AG08395 (cell line): ENCODE data around the gene GJA9.
"Not testable (repeated sequence)": the region's sequence is repeated elsewhere in the genome, so short reads cannot be mapped to it uniquely, and the experiment has no call there.

Source experiments
- DNase-seq: peaks from one replicate; pipeline ENCODE4 v3.0.0; 2012; ENCODE audit warnings: mixed read lengths, low spot score

Gene GJA9

GRCh38 chr1:38881487-38881886 lies at the start of gene GJA9:
TSS of gene GJA9 (minus strand) at chr1:38881587. CDS start at chr1:38876098, 5,489 bp downstream.
- DNase-seq, result no peak

- no peak for DNase-seq
Measured at GRCh38 chr1:38929476-38929875, 48.1 kb upstream of the GJA9 start.

DNA sequence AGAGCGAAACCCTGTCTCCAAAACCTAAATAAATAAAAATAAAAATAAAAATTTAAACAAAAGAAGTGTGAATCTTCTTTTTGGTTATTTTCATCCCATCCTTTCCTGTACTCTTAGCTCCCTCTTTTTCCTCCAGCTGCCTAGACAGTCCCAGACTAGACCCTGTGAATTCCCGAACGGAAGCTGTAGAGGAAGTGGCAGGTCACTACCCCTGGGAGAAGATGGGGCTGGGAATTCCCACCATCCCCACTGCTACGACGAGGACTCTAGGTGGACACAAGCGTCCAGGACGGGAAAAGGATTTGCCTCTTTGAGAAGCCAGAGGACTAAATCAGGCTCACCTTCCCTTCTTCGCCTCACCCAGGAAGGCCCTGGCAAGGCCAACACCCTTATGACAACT lies 47.7 kb upstream of the GJA9 start:
- DNase-seq, result no peak

GRCh38 chr1:38926091-38926490 lies 44.7 kb upstream of the GJA9 start:
- no peak for DNase-seq

DNA sequence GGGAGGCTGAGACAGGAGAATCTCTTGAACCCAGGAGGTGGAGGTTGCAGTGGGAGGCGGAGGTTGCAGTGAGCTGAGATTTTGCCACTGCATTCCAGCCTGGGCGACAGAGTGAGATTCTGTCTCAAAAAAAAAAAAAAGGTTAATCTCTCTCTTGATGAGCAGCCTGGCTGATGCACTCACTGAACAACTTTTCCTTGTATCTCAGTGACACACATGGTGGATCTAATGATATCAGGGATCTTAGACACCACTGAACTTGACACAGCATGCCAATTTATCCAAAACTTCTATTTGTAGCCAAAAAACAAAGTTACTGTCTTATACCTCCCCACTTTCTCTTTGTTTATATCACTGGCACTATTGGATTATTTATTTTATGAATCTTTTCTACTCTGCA lies 44.0 kb upstream of the GJA9 start:
- no peak for DNase-seq

GRCh38 chr1:38923607-38924006 lies 42.2 kb upstream of the GJA9 start:
- DNase-seq, result no peak

GRCh38 chr1:38919130-38919529 lies 37.7 kb upstream of the GJA9 start:
- peak; percentile 19 for DNase-seq

DNA sequence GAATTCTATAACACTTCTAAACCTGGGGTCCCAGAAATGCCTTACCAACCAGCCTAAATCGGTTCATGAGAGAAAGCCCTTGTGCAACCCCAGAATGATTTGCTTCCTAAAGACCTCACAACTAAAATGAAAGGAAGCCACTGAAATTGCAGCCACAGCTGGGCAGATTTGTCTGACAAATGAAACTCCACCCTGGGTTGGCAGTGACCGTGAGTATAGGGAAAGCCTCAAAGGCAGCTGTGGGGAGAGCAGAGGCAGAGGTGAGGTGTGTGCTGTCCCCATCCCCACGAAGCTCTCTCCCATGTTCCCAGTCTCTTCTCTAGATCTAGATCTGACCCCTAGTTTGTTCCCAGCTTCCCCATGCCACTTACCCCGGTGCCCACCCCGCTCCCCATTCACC lies 37.2 kb upstream of the GJA9 start:
- no peak for DNase-seq

- no peak for DNase-seq
Measured at GRCh38 chr1:38917772-38918171, 36.4 kb upstream of the GJA9 start.

DNA sequence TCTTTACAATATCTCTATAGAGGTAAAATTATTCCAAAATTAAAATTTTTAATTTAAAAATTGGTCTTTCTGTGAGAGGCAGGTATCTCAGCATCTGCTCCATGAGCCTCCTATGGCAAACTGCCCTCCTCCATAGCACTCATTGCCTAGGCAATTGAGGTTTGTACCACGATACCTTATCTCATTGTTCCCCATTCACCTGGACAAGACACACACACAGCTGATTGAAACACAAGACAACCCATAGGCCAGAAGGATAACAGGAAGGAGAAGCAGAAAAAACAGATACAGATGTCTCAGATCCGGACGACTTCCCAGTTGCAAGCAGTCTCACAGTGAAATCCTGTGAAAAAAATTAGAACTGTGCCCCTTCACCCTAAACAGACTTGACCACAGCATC lies 36.0 kb upstream of the GJA9 start:
- no peak for DNase-seq

GRCh38 chr1:38915352-38915948 lies 34.1 kb upstream of the GJA9 start:
- DNase-seq, result no peak

DNA sequence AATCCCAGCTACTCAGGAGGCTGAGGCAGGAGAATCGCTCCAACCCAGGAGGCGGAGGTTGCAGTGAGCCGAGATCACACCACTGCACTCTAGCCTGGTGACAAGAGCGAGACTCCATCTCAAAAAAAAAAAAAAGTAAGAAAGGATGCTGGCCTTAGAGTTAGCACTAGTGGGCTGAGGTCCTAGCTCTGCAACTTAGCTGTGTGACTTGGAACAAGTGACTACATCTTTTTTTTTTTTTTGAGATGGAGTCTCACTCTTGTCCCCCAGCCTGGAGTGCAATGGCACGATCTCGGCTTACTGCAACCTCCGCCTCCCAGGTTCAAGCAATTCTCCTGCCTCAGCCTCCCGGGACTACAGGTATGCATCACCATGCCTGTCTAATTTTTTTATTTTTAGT lies 33.5 kb upstream of the GJA9 start:
- DNase-seq, result not testable (repeated sequence)

- DNase-seq, result no peak
Measured at GRCh38 chr1:38908821-38909220, 27.4 kb upstream of the GJA9 start.

GRCh38 chr1:38905985-38906384 lies 24.6 kb upstream of the GJA9 start:
- no peak for DNase-seq

- no peak for DNase-seq
Measured at GRCh38 chr1:38899560-38899959, 18.2 kb upstream of the GJA9 start.

DNA sequence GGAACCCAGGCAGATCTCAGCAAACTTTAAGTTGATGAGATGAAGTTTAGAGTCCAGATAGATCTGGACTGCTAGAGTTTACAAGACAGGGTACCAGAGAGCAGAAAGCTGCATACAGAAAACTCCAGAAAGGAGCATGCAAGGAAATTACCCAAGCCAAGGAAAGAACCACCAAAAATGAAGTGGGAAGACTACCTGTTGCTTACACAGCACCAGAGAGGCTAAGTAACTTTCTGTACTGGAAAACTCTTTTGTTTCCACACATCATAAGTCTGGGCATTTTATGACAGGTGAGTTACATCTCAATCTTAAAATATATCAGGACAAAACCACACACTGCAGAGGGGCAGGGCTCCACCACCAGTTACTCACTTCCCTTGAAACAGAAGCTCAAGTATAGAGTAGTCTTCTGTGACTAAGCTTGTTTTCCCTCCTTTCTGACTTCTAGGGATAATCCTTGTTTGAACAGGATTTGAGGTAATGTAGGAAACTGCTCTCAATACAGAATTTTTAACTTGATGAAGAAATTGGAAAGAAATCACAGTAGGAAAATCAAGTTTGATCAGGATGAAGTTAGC lies 17.4 kb upstream of the GJA9 start:
- DNase-seq, result peak; percentile 32

- no peak for DNase-seq
Measured at GRCh38 chr1:38896169-38896568, 14.8 kb upstream of the GJA9 start.

GRCh38 chr1:38892976-38893375 lies 11.6 kb upstream of the GJA9 start:
- no peak for DNase-seq

GRCh38 chr1:38891753-38892152 lies 10.4 kb upstream of the GJA9 start:
- peak; percentile 4 for DNase-seq

GRCh38 chr1:38889589-38889988 lies 8.2 kb upstream of the GJA9 start:
- no peak for DNase-seq

DNA sequence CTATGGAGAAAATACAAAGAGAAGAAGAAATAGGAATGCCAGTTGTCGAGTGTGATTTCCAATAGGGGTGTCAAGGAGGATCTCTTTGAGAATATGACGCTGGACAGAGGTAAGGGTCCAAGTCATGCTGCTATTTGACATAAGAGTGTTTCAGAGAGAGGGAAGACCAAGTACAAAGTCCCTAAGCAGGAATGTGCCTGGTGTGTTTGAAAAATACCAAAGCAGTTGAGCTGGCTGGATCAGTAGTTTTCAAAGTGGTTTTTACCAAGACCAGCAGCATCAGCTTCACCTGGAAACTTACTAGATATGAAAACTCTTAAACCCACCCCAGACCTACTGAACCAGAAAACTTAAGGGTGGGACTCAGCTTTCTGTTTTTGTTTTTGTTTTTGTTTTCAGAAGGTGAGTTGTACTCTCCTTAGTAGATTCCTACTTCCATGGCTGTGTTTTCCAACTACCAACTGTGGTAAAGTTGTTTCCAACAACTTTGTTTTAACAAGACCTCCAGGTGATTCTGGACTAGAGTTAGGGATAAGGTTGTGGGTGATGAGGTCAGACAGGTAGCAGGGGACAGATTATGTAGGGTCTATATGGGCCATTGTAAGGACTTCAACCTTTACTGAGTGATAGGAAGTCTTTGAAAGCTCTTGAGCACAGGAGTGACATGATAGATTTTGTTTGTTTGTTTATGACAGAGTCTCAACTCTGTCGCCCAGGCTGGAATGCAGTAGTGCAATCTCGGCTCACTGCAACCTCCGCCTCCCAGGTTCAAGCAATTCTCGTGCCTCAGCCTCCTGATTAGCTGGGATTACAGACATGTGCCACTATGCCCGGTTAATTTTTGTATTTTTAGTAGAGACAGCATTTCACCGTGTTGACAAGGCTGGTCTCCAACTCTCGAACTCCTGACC lies 7.3 kb upstream of the GJA9 start:
- DNase-seq, result no peak

GRCh38 chr1:38885092-38885491 lies 3.7 kb upstream of the GJA9 start:
- DNase-seq, result no peak

DNA sequence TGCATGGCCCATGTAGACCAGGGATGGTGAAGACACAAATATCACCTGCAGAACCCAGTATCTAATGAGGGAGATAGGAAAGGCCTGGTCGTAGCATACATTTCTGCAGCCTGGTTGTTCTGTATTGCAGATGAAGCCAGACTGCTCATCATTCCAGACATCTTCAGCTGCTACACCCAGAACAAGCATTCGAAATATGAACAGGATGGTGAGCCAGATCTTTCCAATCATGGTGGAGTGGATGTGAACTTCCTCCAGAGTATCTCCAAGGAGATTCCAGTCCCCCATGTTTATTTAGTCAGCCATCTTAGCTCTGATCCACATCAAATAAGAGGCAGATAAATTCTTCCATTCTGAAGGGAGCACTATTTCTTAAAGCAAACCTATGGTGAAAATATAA lies 5.6 kb downstream of the GJA9 start:
- DNase-seq, result no peak
